Osteocyte (in vitro differentiated cells): ENCODE measurements around the gene GBX2. TPM values are rescaled to one million over a fixed set of nuclear protein-coding genes. Genes with fewer than 3 reads are reported as not detected.

Experiments
- DNase-seq: peaks from one replicate; pipeline ENCODE4 v3.0.0; 2021; ENCODE audit warnings: mixed read lengths; ENCODE audit not compliant: unreplicated experiment; ENCODE audit errors: extremely low spot score
- H3K27ac Mint-ChIP-seq: one replicate; pipeline ENCODE4 v1.8.0; 2021; ENCODE audit warnings: mild to moderate bottlenecking, mixed read lengths; ENCODE audit not compliant: unreplicated experiment
- H3K27me3 Mint-ChIP-seq: one replicate; pipeline ENCODE4 v1.8.0; 2021; ENCODE audit warnings: mixed read lengths; ENCODE audit not compliant: unreplicated experiment
- H3K36me3 Mint-ChIP-seq: one replicate; pipeline ENCODE4 v1.8.0; 2021; ENCODE audit warnings: mixed read lengths; ENCODE audit not compliant: unreplicated experiment
- H3K4me1 Mint-ChIP-seq: one replicate; pipeline ENCODE4 v1.8.0; 2021; ENCODE audit warnings: mixed read lengths; ENCODE audit not compliant: unreplicated experiment
- H3K4me3 Mint-ChIP-seq: one replicate; pipeline ENCODE4 v1.8.0; 2021; ENCODE audit warnings: mild to moderate bottlenecking, moderate library complexity, mixed read lengths; ENCODE audit not compliant: unreplicated experiment
- H3K9me3 Mint-ChIP-seq: one replicate; pipeline ENCODE4 v1.8.0; 2021; ENCODE audit warnings: mixed read lengths; ENCODE audit not compliant: unreplicated experiment
- total RNA-seq: library from RNA; stranded (reverse); gene quantifications from 2 replicates; pipeline ENCODE4 v1.2.1, GENCODE V29; 2021
- TF ChIP-seq, protein P1 (sequence below): fragments of 200-600 bp; sonication (generic); IDR thresholded peaks from 2 replicates; pipeline ENCODE4 v1.5.0; 2021; ENCODE audit warnings: antibody characterized with exemption, mild to moderate bottlenecking, moderate library complexity

The GBX2 gene
- total RNA-seq, 1 donor from 2014 or later, result 56.5 TPM

DNA sequence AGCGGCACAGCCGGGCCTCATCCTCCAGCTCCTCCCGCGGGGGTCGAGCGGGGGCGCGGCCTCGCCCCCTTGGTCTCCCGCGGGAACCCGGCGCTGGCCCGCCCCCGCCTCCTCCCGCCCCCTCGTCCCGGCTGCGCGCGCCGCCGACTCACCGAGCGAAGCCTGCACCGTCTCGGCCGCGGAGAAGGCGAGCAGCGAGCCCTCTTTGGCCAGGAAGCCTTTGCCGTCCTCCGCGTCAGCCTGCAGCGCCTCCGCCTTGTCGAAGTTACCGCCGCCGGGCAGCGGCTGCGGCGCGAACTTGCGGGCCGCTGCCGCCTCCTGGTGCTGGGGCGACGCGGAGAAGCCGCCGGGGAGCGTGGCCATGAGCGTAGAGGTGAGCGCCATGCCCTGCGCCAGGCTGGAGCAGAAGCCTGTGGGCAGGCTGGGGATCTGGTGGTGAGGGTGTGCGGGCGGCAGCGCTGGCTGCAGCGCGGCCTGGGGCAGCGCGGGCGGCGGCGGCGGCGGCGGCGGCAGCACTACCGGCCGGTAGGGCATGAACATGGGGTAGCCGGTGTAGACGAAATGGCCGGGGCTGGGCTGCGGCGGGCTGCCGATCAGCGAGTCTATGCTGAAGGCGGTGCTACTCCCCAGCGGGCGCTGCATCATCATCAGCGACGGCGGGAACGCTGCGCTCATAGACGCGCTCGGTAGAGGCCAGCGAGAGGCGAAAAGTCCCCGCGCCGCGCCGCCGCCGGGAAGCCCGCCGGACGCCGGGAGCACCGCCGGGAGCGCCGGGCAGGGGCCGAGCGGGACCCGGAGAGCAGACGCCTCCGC lies 683 bp downstream of the GBX2 start:
- TF ChIP-seq, protein P1, sequence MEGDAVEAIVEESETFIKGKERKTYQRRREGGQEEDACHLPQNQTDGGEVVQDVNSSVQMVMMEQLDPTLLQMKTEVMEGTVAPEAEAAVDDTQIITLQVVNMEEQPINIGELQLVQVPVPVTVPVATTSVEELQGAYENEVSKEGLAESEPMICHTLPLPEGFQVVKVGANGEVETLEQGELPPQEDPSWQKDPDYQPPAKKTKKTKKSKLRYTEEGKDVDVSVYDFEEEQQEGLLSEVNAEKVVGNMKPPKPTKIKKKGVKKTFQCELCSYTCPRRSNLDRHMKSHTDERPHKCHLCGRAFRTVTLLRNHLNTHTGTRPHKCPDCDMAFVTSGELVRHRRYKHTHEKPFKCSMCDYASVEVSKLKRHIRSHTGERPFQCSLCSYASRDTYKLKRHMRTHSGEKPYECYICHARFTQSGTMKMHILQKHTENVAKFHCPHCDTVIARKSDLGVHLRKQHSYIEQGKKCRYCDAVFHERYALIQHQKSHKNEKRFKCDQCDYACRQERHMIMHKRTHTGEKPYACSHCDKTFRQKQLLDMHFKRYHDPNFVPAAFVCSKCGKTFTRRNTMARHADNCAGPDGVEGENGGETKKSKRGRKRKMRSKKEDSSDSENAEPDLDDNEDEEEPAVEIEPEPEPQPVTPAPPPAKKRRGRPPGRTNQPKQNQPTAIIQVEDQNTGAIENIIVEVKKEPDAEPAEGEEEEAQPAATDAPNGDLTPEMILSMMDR, result peak; percentile 49
- Mint-ChIP-seq H3K4me1 (peaks cover 63% of the 10 kb centered on the region), H3K27me3 (no peaks in the 10 kb centered on the region), H3K4me3 (peak overlapping the region; percentile 88), H3K36me3 (peaks cover 19% of the 10 kb centered on the region), H3K27ac (no peak overlapping the region), H3K9me3 (no peaks in the 10 kb centered on the region)
- no peak for DNase-seq

DNA sequence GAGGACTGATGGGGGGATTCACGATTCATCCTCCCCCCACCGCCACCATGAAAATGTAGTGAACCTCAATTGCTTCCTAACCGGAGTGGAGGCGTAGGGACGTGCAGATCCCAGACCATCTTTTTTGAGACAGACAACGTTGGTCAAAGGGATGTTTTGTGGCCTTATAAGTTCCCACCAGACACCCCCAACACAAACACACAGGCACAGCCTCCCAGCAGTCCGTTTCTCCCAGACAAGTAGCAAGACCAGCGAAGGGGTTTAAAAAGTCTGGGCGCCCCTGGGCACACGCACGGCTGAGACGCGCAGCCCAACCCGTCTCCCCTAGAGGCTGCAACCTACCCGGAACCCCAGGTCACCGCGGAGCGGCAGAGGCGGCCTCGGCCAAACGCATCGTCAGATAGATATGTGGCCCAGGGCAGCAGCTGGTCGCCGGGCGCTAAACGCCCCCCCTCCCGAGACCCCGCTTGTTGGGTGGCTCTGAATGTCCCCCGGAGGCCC lies 1.3 kb downstream of the GBX2 start:
- Mint-ChIP-seq H3K36me3 (peaks cover 19% of the 10 kb centered on the region), H3K27ac (peak overlapping the region; percentile 94), H3K4me1 (peaks cover 61% of the 10 kb centered on the region), H3K4me3 (peak overlapping the region; percentile 88), H3K27me3 (no peaks in the 10 kb centered on the region), H3K9me3 (no peaks in the 10 kb centered on the region)
- TF ChIP-seq, protein P1, result no peak
- no peak for DNase-seq

DNA sequence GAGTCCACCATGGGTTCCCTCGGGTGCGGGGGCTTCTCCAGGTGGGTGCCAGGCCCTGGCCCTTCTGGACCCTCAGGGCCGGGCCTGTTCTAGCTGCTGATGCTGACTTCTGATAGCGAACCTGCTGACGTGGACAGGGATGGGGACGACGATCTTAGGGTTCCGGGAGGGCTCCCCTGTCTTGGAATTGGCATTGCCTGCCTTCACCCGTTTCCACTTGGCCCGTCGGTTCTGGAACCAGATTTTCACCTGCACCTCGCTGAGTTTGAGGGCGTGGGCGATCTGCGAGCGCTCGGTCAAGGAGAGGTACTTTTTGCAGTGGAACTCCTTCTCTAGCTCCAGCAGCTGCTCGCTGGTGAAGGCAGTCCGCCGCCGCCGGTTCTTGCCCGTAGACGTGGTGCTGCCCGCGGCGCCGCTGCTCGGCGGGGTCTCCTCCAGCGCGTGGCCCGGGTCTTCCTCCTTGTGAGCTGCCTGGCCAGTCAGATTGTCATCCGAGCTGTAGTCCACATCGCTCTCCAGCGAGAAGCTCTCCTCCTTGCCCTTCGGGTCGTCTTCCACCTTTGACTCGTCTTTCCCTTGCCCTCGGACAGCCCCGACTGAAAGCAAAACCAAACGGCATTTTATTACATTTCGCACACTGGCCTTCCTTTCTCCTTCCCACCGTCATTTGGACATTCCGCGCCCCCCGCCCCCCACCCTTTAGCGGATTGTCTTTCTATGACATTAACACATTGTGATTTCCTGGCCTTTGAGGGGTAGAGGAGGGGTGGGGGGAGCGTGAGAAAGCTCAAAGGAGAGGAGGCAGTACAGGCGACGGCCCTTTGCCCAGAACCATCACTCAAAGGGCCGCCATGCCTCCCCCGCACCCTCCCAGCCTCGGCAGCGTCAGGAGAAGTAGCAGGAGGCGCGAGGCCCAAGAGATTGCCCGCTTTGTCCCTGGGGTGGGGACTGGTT lies 2.1 kb downstream of the GBX2 start:
- H3K4me3 Mint-ChIP-seq, result peak overlapping the region; percentile 88
- H3K4me1 Mint-ChIP-seq, result peaks cover 62% of the 10 kb centered on the region
- DNase-seq, result peak; percentile 87
- H3K27ac Mint-ChIP-seq, result peak overlapping the region; percentile 94
- H3K9me3 Mint-ChIP-seq, result no peaks in the 10 kb centered on the region
- TF ChIP-seq, protein P1, result no peak
- H3K36me3 Mint-ChIP-seq, result peaks cover 19% of the 10 kb centered on the region
- no peaks in the 10 kb centered on the region for H3K27me3 Mint-ChIP-seq

DNA sequence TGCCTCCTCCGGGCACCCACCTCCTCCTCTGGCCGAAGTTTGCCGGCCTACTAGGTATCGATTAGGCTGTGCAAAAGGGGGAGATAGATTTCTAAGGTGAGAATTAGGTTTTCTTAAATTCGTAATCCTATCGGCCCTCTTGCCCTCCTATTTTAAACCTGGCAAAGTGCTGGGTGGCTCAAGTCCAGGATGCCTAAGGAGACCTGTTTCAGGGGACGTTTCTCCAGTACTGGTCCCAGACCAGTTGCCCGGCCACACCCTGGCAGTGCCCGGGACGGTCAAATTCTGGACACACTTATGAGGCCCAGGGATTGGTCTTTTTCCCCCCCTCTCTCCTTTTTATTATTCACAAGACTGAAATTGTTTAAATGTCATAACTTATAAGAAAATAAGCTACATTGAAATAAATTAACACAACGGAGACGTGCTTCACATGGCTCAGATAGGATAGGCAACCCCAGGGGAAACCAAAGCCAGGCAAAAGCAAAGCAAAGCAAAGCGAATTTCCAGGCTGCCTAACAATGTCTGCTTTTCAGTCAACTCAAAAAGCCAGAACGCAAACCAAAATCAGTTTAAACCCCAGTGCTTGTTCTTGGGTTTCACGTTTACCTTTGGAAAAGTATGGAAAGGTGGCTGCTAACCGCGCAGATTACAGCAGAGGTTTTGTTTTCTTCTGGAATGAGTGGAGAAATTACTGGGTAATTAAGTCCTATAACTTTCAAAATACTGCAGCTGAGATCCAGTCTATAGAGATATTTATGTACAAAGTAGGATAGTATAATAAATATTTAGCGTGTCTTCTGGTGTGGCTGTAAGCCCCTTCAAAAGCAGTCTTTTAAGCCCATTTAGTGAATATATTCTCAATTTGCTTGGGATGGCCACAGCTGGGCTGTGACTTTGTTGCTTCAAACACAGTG lies 3.0 kb downstream of the GBX2 start:
- peaks cover 53% of the 10 kb centered on the region for H3K4me1 Mint-ChIP-seq
- peak overlapping the region; percentile 88 for H3K4me3 Mint-ChIP-seq
- peak overlapping the region; percentile 94 for H3K27ac Mint-ChIP-seq

More for the DNA sequence above, 3.0 kb downstream of the GBX2 start:
- DNase-seq, result no peak
- peaks cover 19% of the 10 kb centered on the region for H3K36me3 Mint-ChIP-seq
- H3K9me3 Mint-ChIP-seq, result no peaks in the 10 kb centered on the region
- no peaks in the 10 kb centered on the region for H3K27me3 Mint-ChIP-seq
- TF ChIP-seq, protein P1, result no peak
